Mesothelial cell of epicardium (in vitro differentiated cells): Measurements from ENCODE around the gene STXBP1. TPM values are rescaled to one million over a fixed set of nuclear protein-coding genes. Genes with fewer than 3 reads are reported as not detected.

ENCODE experiments used
- DNase-seq, 2 experiments: peaks; one replicate each; pipeline ENCODE4 v3.0.0; 2021; ENCODE audit warnings: low spot score in 2 of 2; ENCODE audit not compliant: unreplicated experiment in 2 of 2
- H3K27ac Mint-ChIP-seq: 2 replicates; pipeline ENCODE4 v1.8.0; 2021; ENCODE audit warnings: mixed read lengths
- H3K27me3 Mint-ChIP-seq: 2 replicates; pipeline ENCODE4 v1.8.0; 2021; ENCODE audit warnings: low read depth, mixed read lengths
- H3K36me3 Mint-ChIP-seq: 2 replicates; pipeline ENCODE4 v1.8.0; 2021; ENCODE audit warnings: mixed read lengths
- H3K4me1 Mint-ChIP-seq: 2 replicates; pipeline ENCODE4 v1.8.0; 2021; ENCODE audit warnings: mixed read lengths
- H3K4me3 Mint-ChIP-seq: 2 replicates; pipeline ENCODE4 v1.8.0; 2021; ENCODE audit warnings: mild to moderate bottlenecking, moderate library complexity, mixed read lengths
- H3K9me3 Mint-ChIP-seq: 2 replicates; pipeline ENCODE4 v1.8.0; 2021; ENCODE audit warnings: mixed read lengths
- CTCF ChIP-seq: fragments of 200-600 bp; sonication (generic); IDR thresholded peaks from one replicate; pipeline ENCODE4 v1.5.0; 2021; ENCODE audit warnings: antibody characterized with exemption; ENCODE audit not compliant: unreplicated experiment
- total RNA-seq: library from RNA; stranded (reverse); gene quantifications from 3 replicates; pipeline ENCODE4 v1.2.1, GENCODE V29; 2021

STXBP1 gene
- total RNA-seq, 1 donor from 2014 or later = 105 TPM

GRCh38 chr9:127647451-127647850 is 35.4 kb downstream of the STXBP1 start:
- H3K27ac Mint-ChIP-seq = no peak overlapping the region
- H3K27me3 Mint-ChIP-seq = no peaks in the 10 kb centered on the region
- H3K4me3 Mint-ChIP-seq = no peak overlapping the region
- TF ChIP-seq CTCF = no peak
- H3K4me1 Mint-ChIP-seq = peaks cover 10% of the 10 kb centered on the region
- peaks cover 1% of the 10 kb centered on the region for H3K36me3 Mint-ChIP-seq
- no peaks in the 10 kb centered on the region for H3K9me3 Mint-ChIP-seq
- no peak for DNase-seq

DNA sequence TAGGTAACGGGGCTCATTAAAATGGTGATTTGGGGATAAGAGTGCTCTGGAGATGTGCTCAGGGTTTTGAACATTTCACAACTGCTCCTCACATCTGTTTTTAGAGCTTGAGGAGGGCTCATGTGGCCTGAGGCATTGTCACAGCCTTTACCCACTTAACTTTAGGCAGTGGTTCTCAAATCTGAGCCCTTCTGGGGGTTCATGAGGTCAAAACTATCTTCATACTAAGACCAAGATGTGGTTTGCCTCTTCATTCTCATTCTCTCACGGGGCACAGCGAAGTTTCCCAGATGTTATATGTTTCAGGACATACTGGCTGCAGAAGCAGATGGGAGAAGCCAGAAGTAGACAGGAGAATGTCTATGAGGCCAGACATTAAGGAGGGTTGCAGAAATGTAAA is 38.4 kb downstream of the STXBP1 start:
- Mint-ChIP-seq H3K27ac (no peak overlapping the region), H3K27me3 (no peaks in the 10 kb centered on the region), H3K4me1 (peaks cover 12% of the 10 kb centered on the region), H3K4me3 (no peak overlapping the region), H3K9me3 (no peaks in the 10 kb centered on the region), H3K36me3 (peaks cover 18% of the 10 kb centered on the region)
- DNase-seq = no peak
- TF ChIP-seq CTCF = no peak

DNA sequence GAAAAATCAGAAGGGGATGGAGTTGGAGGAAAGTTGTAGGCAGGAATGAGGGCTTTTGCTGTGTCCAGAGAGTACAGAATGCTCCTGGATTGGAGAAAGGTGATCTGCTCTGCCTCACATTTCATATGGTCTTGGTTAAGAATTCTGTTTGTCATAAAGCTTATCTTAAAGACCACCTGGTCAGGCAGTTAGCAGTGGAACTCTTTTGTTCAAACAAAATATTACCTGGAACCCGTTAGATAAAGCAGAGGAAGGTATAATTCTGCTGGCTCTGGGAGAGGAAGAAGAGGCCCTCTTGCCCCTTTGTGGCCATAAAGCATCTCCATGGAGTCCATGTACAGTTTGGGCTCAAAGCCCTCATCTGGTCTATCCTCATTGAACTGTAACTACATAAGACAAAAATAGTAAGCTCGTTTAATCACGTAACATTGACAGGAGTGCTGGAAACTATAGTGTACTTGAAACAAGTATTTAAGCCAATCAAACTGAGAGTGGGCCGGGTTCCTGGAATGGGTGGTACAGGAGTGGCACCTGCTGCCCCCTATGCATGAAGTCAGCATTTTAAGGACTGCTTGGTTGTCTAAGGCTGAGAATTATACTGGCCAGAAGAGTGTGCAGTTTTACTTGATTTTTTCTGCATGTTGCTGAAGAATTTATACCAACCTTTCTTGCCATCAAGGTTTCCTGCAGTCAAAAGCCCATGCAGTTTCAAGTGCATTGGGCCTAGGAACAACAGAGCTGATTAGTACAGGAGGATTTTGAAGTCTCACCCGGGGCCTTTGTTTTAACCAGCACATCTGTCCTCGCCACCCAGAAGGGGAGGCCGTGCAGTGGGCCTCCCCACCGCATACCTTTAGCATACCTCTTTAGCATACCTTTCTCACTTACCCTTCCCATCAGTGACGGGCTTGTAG is 39.9 kb downstream of the STXBP1 start:
- Mint-ChIP-seq H3K27me3 (no peaks in the 10 kb centered on the region), H3K4me3 (no peak overlapping the region), H3K9me3 (no peaks in the 10 kb centered on the region), H3K27ac (peak overlapping the region; percentile 32), H3K36me3 (peaks cover 19% of the 10 kb centered on the region), H3K4me1 (peaks cover 12% of the 10 kb centered on the region)
- TF ChIP-seq CTCF = no peak
- no peak for DNase-seq

GRCh38 chr9:127652733-127653132 is 40.7 kb downstream of the STXBP1 start:
- Mint-ChIP-seq H3K36me3 (peaks cover 24% of the 10 kb centered on the region), H3K27me3 (no peaks in the 10 kb centered on the region), H3K27ac (peak overlapping the region; percentile 32), H3K4me3 (no peak overlapping the region), H3K9me3 (no peaks in the 10 kb centered on the region), H3K4me1 (peaks cover 12% of the 10 kb centered on the region)
- no peak for TF ChIP-seq CTCF
- no peak for DNase-seq

DNA sequence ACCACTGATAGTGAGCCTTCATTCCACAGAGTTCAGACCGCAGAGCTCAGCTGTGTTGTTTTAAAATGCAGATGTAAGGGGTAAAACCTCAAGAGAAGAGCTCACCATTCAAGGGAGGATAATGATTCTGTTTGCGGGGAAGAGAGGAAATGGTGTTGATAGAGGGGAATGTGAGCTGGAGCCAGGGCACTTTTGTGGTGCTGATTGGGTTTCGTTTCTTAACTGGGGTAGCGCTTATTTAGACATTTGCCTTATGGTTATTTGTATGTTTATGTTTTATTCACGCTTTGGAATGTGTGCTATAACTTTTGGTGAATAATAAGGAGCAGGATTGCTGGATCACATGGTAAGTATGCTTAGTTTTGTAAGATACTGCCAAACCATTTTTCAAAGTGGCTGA is 42.5 kb downstream of the STXBP1 start:
- Mint-ChIP-seq H3K4me3 (no peak overlapping the region), H3K4me1 (peaks cover 12% of the 10 kb centered on the region), H3K27ac (no peak overlapping the region), H3K27me3 (no peaks in the 10 kb centered on the region), H3K36me3 (peaks cover 30% of the 10 kb centered on the region), H3K9me3 (no peaks in the 10 kb centered on the region)
- no peak for DNase-seq
- TF ChIP-seq CTCF = no peak
